ENCODE results near the gene ACP6. TPM values are rescaled to one million over a fixed set of nuclear protein-coding genes. Genes with fewer than 3 reads are reported as not detected.

The ACP6 gene
- total and polyA plus RNA-seq, 2 of the 13 experiments (the other 11 are each of a cell fraction or from before 2014, with no cell fraction given): 18.1 to 33.7 TPM

GRCh38 chr1:147669469-147670318 is 630 bp downstream of the ACP6 start (continued):
- peak; percentile 19; the same call in 1 of the 2 replicates for TF ChIP-seq HOXA3 (CRISPR knock-in tag; IDR thresholded peaks at IDR 0.05)
- TF ChIP-seq ZNF382 (CRISPR knock-in tag; IDR thresholded peaks at IDR 0.05; ENCODE audit: borderline replicate concordance): no peak
- TF ChIP-seq MEF2D (CRISPR knock-in tag; IDR thresholded peaks at IDR 0.05): peak; percentile 62; the same call in 1 of the 2 replicates
- peak; percentile 15; the same call in 1 of the 2 replicates for TF ChIP-seq ZNF281 (CRISPR knock-in tag; IDR thresholded peaks at IDR 0.05; ENCODE audit: borderline replicate concordance)
- no peak for TF ChIP-seq TEF (CRISPR knock-in tag; IDR thresholded peaks at IDR 0.05)
- no peak for TF ChIP-seq ZNF460 (CRISPR knock-in tag; IDR thresholded peaks at IDR 0.05; ENCODE audit: borderline replicate concordance)
- no peak for TF ChIP-seq SMAD1 (CRISPR knock-in tag; IDR thresholded peaks at IDR 0.05; ENCODE audit: borderline replicate concordance, low read depth)
- no peak for TF ChIP-seq MXD4 (CRISPR knock-in tag; IDR thresholded peaks at IDR 0.05)
- no peak for TF ChIP-seq SIN3B (IDR thresholded peaks at IDR 0.05; ENCODE audit: low read length)
- TF ChIP-seq UBTF (CRISPR knock-in tag; IDR thresholded peaks at IDR 0.05): peak; percentile 79
- no peak for TF ChIP-seq MTA3 (CRISPR knock-in tag; IDR thresholded peaks at IDR 0.05)
- no peak for TF ChIP-seq MATR3 (CRISPR knock-in tag; IDR thresholded peaks at IDR 0.05)
- TF ChIP-seq ZNF687 (CRISPR knock-in tag; IDR thresholded peaks at IDR 0.05): peak; percentile 96
- 0 out of 2 replicates have a peak, but pooled peaks have one; percentile 42 for TF ChIP-seq HOXA9 (CRISPR knock-in tag; IDR thresholded peaks at IDR 0.05; ENCODE audit: borderline replicate concordance)
- peak; percentile 83 for TF ChIP-seq ZSCAN29 (CRISPR knock-in tag; conservative IDR thresholded peaks at IDR 0.05)
- no peak for TF ChIP-seq ATF1 (CRISPR knock-in tag; IDR thresholded peaks at IDR 0.05)
- TF ChIP-seq ASH2L (IDR thresholded peaks at IDR 0.05; ENCODE audit: insufficient read length, low read depth, low read length): peak; percentile 8
- TF ChIP-seq ZNF777 (CRISPR knock-in tag; IDR thresholded peaks at IDR 0.05): 0 out of 2 replicates have a peak, but pooled peaks have one; percentile 59
